ENCODE results near the gene ZNF92.
A peak's percentile ranks its signal among the peaks of the same experiment; 100 is the strongest.
"Not testable (repeated sequence)": the region's sequence is repeated elsewhere in the genome, so short reads cannot be mapped to it uniquely, and the experiment has no call there.

The ZNF92 gene

DNA sequence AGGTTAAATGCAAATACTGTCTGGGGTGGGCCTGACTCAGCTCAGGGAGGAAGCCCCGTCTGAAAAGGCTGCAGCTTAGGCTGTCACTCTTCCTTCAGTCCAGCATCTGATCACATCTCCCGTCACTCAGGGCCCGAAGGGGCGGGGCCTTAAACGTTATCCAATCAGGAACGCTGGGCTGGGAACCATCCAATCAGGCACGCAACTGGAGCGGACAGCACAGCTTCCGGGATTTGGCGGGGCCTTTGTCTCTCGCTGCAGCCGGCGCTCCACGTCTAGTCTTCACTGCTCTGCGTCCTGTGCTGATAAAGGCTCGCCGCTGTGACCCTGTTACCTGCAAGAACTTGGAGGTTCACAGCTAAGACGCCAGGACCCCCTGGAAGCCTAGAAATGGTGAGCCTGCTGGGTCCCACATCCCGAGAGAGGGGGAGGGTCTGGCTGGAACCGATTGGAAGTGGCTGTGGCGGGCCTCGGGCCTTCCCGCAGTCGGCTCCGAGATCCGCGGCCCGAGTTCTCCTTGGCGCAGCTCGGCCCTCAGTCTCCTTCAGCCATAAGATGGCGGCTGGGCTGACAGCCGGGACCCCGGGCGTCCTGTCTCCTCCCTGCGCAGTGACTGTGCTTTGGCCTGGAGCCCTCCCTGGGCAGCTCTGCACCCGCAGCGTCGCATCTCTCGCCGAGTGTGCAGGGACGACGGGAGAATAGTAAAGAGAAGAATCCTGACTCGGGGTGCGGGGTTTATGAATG, at the start of gene ZNF92:
Gene ZNF92, plus strand, starts transcription at position 248 of the 744 bp plus-strand sequence. Its CDS starts 143 bp downstream, at position 391.
- peak; percentile 93 to 95 for DNase-seq (ENCODE audit: low read depth in 2 of 2)

DNA sequence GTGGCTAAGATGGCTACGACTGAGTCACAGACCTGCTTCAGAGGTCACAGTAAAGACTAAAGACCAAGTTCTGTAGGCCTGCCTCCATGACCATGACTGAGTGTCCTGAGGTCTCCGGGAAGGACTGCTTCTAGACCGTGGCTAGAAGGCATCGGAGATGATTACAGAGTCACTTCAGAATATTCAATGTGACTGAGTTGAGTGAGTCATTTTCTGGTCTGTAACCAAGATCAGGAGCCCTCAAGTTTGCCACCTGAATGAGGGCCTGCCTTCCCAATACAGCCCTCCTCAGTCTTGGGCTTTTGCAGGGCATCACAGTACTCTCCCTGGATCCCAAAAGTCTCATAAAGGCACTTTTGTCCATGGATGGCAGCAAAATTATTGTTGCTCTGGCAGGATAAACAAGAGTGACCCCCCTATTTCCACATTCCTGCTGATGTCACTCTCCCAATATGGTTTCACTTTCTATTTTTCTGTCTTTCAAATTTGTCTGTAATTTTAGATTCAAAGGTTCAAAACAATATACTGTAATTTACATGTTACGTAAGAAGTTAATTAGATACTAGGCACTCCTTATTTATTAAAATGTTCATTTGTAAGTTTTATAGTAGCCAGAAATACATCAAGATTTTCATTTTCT, 47.7 kb upstream of the ZNF92 start:
- no peak for DNase-seq (ENCODE audit: low read depth in 2 of 2)

- no peak for DNase-seq (ENCODE audit: low read depth in 2 of 2)
Measured at GRCh38 chr7:65338346-65338745, 35.3 kb upstream of the ZNF92 start.

- no peak for DNase-seq (ENCODE audit: low read depth in 2 of 2)
Measured at GRCh38 chr7:65339257-65339656, 34.4 kb upstream of the ZNF92 start.

DNA sequence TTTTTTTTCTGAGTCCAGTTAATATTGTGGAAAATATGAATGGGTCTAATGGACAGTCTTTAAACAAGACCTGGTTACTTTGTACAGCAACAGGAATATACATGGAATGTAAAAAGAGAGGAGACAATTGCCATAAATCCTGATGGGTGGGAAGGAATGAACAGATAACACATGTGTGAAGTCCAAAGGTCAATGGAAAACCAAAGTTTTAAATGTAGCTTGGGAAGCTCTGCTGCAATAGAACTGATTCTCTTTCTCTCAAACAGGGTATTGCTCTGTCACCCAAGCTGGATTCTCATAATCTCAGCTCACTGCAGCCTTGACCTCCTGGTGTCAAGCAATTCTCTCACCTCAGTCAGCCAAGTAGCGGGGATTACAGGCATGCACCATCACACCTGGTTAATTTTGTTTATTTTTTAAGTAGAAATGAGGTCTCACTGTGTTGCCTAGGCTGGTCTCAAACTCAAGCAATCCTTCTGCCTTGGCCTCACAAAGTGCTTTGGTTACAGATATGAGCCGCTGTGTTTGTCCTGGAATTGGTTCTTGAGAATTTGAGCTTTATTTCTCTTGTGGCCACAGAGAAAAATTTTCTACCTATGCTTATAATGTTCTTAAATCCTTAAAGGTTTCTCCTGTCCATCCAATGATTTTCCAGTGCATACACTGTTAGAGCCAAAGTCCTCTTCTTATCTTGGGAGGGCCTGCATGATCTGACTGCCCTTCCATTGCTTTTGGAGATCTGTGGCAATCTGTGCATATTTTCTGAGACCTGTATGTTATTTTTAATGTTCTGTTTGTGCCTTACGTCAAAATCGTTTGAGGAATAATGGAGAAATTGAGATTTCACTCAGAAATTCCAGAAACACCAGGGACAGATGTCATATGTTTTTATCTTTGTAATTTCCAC, 30.7 kb upstream of the ZNF92 start:
- no peak for DNase-seq (ENCODE audit: low read depth in 2 of 2)

- not testable (repeated sequence) for DNase-seq (ENCODE audit: low read depth in 2 of 2)
Measured at GRCh38 chr7:65344541-65344940, 29.1 kb upstream of the ZNF92 start.

- DNase-seq (ENCODE audit: low read depth in 2 of 2) = no peak
Measured at GRCh38 chr7:65354263-65354662, 19.4 kb upstream of the ZNF92 start.

GRCh38 chr7:65369843-65370242, 3.8 kb upstream of the ZNF92 start:
- no peak for DNase-seq (ENCODE audit: low read depth in 2 of 2)

- no peak for DNase-seq (ENCODE audit: low read depth in 2 of 2)
Measured at GRCh38 chr7:65371468-65371867, 2.2 kb upstream of the ZNF92 start.

- no peak for DNase-seq (ENCODE audit: low read depth in 2 of 2)
Measured at GRCh38 chr7:65379318-65379717, 5.7 kb downstream of the ZNF92 start.

GRCh38 chr7:65381742-65382141, 8.1 kb downstream of the ZNF92 start:
- DNase-seq (ENCODE audit: low read depth in 2 of 2) = no peak

DNA sequence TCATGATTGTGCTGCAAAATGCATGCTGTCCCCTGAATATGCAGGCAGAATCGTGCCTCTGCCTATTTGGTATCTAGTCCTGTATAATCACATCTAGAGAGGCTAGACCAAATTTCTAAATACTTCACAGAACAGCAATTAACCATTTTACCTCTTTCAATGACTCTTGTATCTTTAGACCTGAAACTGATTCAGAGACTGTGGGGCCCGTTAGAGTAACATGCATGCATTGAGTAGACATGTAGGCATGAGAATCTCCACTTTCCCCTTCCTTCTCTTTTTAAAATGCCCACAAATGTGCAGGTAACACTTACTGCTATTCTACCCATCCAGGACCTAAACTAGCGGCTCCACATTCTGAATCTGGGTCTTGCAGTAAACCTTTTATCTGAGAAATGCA, 8.8 kb downstream of the ZNF92 start:
- DNase-seq (ENCODE audit: low read depth in 2 of 2) = no peak

GRCh38 chr7:65387891-65388290, 14.2 kb downstream of the ZNF92 start:
- no peak for DNase-seq (ENCODE audit: low read depth in 2 of 2)

DNA sequence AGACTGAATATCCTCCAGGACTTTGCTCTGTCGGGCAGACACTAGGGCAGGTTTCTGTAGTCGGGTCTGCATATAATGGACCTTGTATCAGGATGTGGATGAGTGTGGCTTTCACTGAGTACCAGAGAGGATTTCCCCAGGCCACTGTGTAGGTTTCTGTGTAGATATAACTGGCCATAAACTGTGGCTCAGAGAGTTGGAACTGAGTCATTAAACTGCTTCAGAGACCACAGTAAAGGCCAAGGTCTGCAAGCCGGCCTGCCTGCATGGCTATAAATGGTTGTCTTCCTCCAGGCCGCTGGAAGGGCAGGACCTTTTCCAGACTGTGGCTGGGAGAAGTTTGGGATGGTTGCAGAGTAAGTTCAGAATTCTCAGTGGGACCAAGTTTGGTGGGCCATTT, 16.9 kb downstream of the ZNF92 start:
- no peak for DNase-seq (ENCODE audit: low read depth in 2 of 2)

DNA sequence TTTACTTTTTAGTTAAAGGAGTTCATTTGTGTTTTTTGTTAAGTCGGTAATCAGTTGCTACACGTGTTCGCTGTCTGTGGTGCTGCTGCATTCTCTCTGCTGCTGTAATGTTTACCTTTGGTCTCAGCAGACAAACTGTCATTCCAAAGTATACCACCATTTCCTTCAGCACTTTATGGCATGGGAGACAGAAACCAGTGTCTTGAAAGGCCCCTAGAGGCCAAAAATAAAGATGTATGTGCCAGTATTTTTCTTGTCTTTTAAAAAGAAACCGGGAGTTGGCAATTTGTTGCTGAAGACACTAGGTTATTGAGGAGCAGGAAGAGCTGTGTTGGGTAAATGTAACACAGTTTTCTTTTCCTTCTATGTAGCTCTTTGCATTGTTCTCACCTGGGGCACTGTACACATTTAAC, 24.1 kb downstream of the ZNF92 start:
- DNase-seq (ENCODE audit: low read depth in 2 of 2) = no peak

DNA sequence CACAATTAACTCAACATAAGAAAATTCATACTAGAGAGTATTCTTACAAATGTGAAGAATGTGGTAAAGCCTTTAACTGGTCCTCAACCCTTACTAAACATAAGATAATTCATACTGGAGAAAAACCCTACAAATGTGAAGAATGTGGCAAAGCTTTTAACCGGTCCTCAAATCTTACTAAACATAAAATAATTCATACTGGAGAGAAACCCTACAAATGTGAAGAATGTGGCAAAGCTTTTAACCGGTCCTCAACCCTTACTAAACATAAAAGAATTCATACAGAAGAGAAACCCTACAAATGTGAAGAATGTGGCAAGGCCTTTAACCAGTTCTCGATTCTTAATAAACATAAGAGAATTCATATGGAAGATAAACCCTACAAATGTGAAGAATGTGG, 25.0 kb downstream of the ZNF92 start:
- DNase-seq (ENCODE audit: low read depth in 2 of 2) = not testable (repeated sequence)

GRCh38 chr7:65399101-65399500, 25.4 kb downstream of the ZNF92 start:
- DNase-seq (ENCODE audit: low read depth in 2 of 2) = not testable (repeated sequence)

GRCh38 chr7:65404020-65404419, 30.4 kb downstream of the ZNF92 start:
- no peak for DNase-seq (ENCODE audit: low read depth in 2 of 2)

- DNase-seq (ENCODE audit: low read depth in 2 of 2) = not testable (repeated sequence)
Measured at GRCh38 chr7:65406706-65407105, 33.1 kb downstream of the ZNF92 start.

- no peak for DNase-seq (ENCODE audit: low read depth in 2 of 2)
Measured at GRCh38 chr7:65409363-65409762, 35.7 kb downstream of the ZNF92 start.

- DNase-seq (ENCODE audit: low read depth in 2 of 2) = no peak
Measured at GRCh38 chr7:65411249-65411648, 37.6 kb downstream of the ZNF92 start.

GRCh38 chr7:65422670-65423069, 49.0 kb downstream of the ZNF92 start:
- DNase-seq (ENCODE audit: low read depth in 2 of 2) = no peak

Data from activated CD4-positive, alpha-beta T cell treated with anti-CD3 and anti-CD28 coated beads for 24 hours (primary cell).